UCSD-AML1 (cell line): ENCODE measurements around the gene ITGAV.

Experiments
- DNase-seq: peaks from one replicate; lab custom pipeline; 2025; ENCODE audit not compliant: unreplicated experiment; lab: John Stamatoyannopoulos, UW

Gene ITGAV

GRCh38 chr2:186664385-186665043, 74.7 kb downstream of the ITGAV start:
- no peak for DNase-seq

- no peak for DNase-seq
Observed at GRCh38 chr2:186669146-186669545, 79.3 kb downstream of the ITGAV start.

GRCh38 chr2:186670831-186671230, 81.0 kb downstream of the ITGAV start:
- DNase-seq = no peak

- no peak for DNase-seq
Observed at GRCh38 chr2:186675380-186675779, 85.5 kb downstream of the ITGAV start.

- DNase-seq = no peak
Observed at GRCh38 chr2:186683341-186683740, 93.5 kb downstream of the ITGAV start.

- no peak for DNase-seq
Observed at GRCh38 chr2:186687807-186688211, 98.0 kb downstream of the ITGAV start.

GRCh38 chr2:186688813-186689212, 99.0 kb downstream of the ITGAV start:
- no peak for DNase-seq

GRCh38 chr2:186690786-186691185, 100.9 kb downstream of the ITGAV start:
- no peak for DNase-seq

GRCh38 chr2:186691231-186691630, 101.4 kb downstream of the ITGAV start:
- DNase-seq = no peak

GRCh38 chr2:186691900-186692299, 102.0 kb downstream of the ITGAV start:
- DNase-seq = no peak

GRCh38 chr2:186693446-186693832, 103.6 kb downstream of the ITGAV start:
- DNase-seq = no peak

GRCh38 chr2:186695081-186695756, 105.4 kb downstream of the ITGAV start:
- no peak for DNase-seq

- no peak for DNase-seq
Observed at GRCh38 chr2:186696290-186696689, 106.4 kb downstream of the ITGAV start.

- no peak for DNase-seq
Observed at GRCh38 chr2:186696804-186697203, 106.9 kb downstream of the ITGAV start.

- no peak for DNase-seq
Observed at GRCh38 chr2:186697536-186697935, 107.7 kb downstream of the ITGAV start.

- no peak for DNase-seq
Observed at GRCh38 chr2:186699742-186700141, 109.9 kb downstream of the ITGAV start.

GRCh38 chr2:186702006-186702405, 112.2 kb downstream of the ITGAV start:
- no peak for DNase-seq

- no peak for DNase-seq
Observed at GRCh38 chr2:186702501-186702900, 112.6 kb downstream of the ITGAV start.

- DNase-seq = no peak
Observed at GRCh38 chr2:186704897-186705296, 115.0 kb downstream of the ITGAV start.

- peak; percentile 4 for DNase-seq
Observed at GRCh38 chr2:186709529-186710450, 119.9 kb downstream of the ITGAV start.

- no peak for DNase-seq
Observed at GRCh38 chr2:186713691-186714090, 123.8 kb downstream of the ITGAV start.

- DNase-seq = no peak
Observed at GRCh38 chr2:186714611-186715010, 124.8 kb downstream of the ITGAV start.
